Measurements from ENCODE around the gene PLEKHB2. TPM values are rescaled to one million over a fixed set of nuclear protein-coding genes. Genes with fewer than 3 reads are reported as not detected.

PLEKHB2 gene
- total RNA-seq, result 29.4 and 72.8 TPM in 2 replicates

GRCh38 chr2:131105156-131105949, at the start of gene PLEKHB2:
TSS of gene PLEKHB2 (plus strand) at chr2:131105336. CDS start at chr2:131120942, 15,606 bp downstream.

GRCh38 chr2:131093006-131093695, 12.0 kb upstream of the PLEKHB2 start, which contains the start of gene FAM168B:
TSS of gene FAM168B (minus strand) at chr2:131093460. CDS start at chr2:131082646, 10,814 bp downstream.

Other genes with a start within 250 kb of the PLEKHB2 start
- 101 and 144 TPM in 2 replicates for gene FAM168B, start 11.9 kb upstream of the PLEKHB2 start, total RNA-seq
- not detected in 2 replicates for gene POTEE, start 104.2 kb downstream of the PLEKHB2 start, total RNA-seq

All from epithelial cell of alveolus of lung (primary cell).